DLD1 (cell line): Measurements from ENCODE around the gene PDHX.
"Not testable (repeated sequence)": the region's sequence is repeated elsewhere in the genome, so short reads cannot be mapped to it uniquely, and the experiment has no call there.

ENCODE experiments used
- in situ Hi-C: cut with HindIII; loops from 2 replicates; pipeline ENCODE4 v1.10.0; 2017; ENCODE audit warnings: low sequenced_read_pairs

Gene PDHX

DNA sequence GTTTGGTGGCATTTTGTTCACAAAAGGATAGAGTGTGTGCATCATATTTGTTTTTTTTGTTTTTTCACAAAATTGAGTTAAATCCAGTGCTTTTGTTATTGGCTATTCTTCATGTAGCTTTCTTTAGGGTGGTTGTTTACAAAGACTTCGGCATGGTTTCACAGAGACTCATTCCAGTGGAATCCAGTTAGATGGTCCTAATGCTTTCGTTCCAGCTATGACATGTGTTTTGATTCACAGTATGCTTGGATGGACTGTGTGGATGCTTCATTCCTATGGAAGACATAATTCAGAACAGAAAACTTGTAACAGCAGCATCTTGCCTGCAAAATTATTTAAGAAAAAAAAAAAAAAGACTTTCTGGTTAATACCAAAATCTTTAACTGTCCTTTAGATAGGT, 97.9 kb downstream of the PDHX start:
- in situ Hi-C loops, result no loop called here

- in situ Hi-C loops, result no loop called here
These were observed 99.4 kb downstream of the PDHX start for GRCh38 chr11:35015621-35016387.

- in situ Hi-C loops, result no loop called here
These were observed 100.5 kb downstream of the PDHX start for GRCh38 chr11:35016916-35017315.

DNA sequence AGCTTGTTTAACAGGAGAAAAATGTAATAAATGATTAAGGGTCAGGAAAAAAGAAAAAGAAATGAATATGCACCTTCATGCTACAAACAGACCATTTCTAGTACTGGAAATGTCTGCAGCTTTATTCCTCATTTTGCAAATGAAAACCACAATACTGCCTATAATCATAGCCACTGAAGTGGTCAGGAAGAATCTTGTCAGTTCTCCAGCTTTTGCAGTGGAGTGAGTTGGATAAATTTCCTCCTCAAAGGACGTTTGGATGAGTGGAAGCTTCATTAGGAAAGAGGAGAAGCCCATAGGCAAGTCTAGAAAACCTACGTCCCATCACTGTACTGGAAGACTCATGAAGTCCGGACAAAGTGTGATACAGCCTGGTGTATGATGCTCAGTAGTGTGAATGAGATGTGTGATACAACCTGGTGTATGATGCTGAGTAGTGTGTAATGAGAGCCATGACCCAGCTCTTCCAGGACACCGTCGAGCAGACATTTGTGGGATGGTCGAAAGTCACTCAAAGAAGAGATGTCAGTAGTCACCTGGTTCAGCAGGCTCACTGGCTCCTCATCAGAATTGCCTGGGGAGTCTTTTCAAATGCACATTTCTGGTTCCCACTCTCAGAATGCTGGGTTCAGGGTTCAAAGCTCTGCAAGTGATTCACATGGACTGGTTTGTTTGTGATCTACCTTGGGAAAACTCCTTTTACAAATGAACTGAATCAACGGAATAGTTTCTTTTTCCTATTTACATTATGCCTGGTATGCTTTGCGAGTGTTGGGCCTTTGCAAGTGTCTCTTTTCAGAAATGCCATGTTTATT, 101.3 kb downstream of the PDHX start:
- in situ Hi-C loops, result no loop called here

GRCh38 chr11:35021589-35021988, 105.2 kb downstream of the PDHX start:
- in situ Hi-C loops, result no loop called here

- in situ Hi-C loops, result not testable (repeated sequence)
These were observed 107.5 kb downstream of the PDHX start for GRCh38 chr11:35023940-35024339.

GRCh38 chr11:35028007-35028406, 111.6 kb downstream of the PDHX start:
- in situ Hi-C loops, result not testable (repeated sequence)

DNA sequence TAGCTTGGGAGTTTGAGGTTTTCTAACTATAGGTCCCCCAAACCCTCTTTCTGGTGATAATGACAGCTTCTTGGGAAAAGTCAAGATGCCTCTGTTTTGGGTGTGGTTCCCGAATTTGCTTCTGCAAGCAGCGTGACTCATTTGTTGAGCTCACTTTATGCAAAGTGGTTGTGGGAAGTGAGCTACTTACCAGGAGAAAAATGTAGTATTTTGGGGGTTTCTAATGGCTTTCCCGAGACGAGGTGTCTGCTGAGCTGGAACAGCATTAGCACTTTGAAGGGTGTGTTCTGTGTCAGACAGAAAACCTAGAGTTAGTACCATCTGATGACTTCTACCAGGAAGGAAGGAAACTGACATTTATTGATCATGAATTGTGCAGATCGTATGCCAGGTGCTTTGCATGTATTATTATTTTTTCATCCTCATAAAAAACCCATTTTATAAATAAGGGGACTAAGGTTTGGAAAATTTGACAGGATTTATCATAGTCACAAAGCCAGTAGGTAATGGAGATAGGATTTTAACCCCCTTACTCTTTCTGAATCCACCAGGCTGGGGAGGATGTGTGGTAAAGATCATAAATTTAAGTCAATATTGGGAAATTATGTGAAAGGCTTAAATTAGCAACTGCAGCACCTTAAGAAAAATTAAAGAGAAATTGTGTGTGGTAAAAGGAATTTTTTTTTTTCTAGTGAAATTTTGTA, 113.7 kb downstream of the PDHX start:
- in situ Hi-C loops, result no loop called here

DNA sequence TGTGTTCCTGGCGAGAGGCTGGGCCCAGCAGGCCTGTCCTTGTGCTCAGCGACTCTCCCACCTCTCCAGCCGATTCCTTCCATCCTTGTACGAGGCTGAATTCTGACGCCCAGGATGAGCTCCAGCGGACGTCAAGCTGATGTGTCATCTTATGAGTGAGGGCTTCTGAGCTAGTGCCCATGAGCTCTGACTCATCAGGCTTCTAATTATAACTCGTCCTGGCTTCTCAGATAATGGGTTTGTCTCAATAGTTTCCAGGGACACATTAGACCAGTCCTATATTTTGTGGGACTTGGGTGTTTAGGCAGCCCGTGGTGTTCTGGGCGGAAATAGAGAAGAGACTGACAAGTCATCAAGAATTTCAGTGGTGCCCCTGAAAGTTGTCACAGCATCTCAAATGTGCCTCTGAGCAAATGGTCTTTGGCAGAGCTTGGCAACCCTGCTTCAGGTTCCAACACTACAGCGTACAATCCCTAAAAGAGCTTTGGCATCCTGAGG, 114.3 kb downstream of the PDHX start:
- in situ Hi-C loops, result no loop called here

DNA sequence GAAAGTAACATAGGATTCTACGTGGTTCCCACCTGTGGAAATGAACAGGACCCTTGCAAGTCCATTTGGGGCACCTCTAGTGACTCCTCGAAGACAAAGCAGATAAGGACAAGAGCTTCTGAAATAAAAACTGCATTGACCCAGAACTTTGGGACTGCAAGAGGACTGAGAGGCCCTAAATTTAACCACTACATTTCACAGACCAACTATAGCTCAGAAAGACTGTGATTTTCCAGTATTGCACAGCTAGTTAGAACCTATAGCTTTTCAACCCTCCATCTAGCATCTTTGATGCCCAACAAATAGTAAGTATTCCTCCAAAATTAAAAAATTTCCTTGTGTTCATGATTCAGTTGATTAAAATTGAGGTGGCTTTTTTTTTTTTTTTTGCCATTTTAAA, 114.9 kb downstream of the PDHX start:
- in situ Hi-C loops, result no loop called here

DNA sequence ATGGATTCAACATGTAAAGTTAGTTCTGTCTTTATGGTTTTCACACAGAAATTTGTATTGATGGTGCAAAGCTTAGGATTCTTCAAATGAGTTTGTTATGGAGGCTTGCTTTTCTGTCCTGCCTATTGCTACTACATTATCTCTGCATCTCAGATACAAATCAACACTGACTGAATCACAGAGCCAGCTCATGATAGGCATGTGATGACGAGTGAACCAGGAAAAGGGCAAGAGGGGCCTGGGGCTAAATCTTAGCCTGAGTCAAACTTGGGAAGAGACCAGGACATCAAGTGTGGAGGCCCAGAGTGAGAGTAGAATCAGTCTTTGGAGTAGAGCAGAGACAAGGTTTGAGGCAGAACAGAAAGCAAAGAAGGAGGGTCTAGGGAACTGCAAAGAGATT, 115.4 kb downstream of the PDHX start:
- in situ Hi-C loops, result no loop called here

GRCh38 chr11:35033011-35033410, 116.6 kb downstream of the PDHX start:
- in situ Hi-C loops, result no loop called here

- in situ Hi-C loops, result no loop called here
These were observed 118.0 kb downstream of the PDHX start for GRCh38 chr11:35034401-35034800.

GRCh38 chr11:35035894-35036408, 119.5 kb downstream of the PDHX start:
- in situ Hi-C loops, result no loop called here

GRCh38 chr11:35036639-35037038, 120.2 kb downstream of the PDHX start:
- in situ Hi-C loops, result no loop called here

GRCh38 chr11:35038211-35038928, 122.0 kb downstream of the PDHX start:
- in situ Hi-C loops, result no loop called here

DNA sequence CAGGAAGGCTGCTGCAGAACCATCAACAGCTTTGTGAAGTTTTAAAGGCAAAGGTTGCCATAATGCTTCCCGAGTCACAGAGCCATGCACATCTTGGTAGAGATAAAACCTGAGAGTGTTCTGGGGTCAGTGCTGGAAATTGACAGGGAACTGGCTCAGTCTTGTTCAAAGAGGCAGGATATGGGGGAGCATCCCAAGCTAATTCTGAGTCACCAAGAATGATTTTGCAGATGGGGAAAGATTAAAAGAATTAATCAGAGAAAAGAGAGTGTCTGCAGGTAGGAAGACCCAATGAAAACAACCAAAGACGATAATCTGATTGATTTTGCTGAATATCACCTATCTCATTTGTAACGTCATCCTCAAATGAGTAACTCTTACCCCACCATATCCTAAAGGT, 122.7 kb downstream of the PDHX start:
- in situ Hi-C loops, result no loop called here

DNA sequence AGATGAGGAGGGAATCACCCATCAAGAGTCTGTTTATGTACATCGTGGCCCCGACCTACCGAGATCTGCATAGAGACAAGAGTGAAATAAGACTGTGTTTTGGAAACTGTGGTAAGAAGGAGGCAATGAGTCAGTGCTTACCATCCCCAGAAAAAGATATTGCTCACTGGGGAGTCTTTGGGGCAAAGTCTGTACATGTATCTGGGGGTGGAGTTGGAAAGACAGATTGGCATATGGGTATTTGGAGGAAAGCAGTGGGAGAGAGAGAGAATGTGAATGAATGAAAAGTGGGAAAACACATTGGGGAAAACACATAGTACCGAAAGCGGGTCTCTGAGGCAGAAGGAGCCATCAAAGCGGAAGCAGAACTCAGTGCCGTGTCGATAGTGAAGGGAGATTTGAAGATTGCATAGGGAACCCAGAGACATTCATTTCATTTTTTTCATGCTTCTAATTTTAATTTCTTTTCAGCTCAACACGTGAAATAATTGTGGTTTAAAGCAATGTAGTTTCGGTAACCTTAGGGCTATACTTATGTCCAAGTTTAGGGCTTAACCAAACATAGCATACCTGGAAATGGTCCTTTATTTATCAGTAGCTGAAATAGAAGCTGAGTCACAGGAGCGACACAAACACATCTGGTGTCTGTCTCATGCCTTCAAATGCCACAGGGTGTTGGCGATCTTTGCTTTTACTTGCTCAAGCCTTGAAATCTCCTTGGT, 124.0 kb downstream of the PDHX start:
- in situ Hi-C loops, result no loop called here

GRCh38 chr11:35041070-35041554, 124.7 kb downstream of the PDHX start:
- in situ Hi-C loops, result no loop called here

DNA sequence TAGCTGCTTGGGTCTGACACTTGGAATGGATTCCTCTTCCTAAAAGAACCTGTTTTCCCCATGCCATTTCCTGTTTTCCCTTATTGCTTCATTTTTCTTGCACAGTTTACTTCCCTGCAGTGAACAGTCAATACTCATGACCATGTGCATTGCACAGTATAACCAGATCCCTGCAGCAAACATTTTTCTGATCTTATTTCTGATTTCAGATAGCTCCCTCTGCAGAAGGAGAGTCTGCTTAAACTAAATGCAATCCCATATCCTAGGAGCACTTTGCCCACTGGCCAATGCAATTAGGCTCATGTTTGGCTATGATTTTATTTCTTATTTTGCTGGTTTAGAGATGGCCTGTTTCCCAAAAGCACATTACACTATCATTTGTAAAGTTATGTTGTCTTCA, 125.8 kb downstream of the PDHX start:
- in situ Hi-C loops, result no loop called here
